Activated CD8-positive, alpha-beta memory T cell treated with anti-CD3 and anti-CD28 coated beads, Interleukin-2, amount 10 ng/mL, durations not matched to agents 7 days and 5 days (primary cell): ENCODE data around the gene HTR3C. TPM values are rescaled to one million over a fixed set of nuclear protein-coding genes. Genes with fewer than 3 reads are reported as not detected.
"Not testable (repeated sequence)": the region's sequence is repeated elsewhere in the genome, so short reads cannot be mapped to it uniquely, and the experiment has no call there.

Experiments
- ATAC-seq: fragments of 150-1000 bp; cut with Tn5 transposase; one replicate; pipeline ENCODE4 v1.10.0; 2021; ENCODE audit warnings: moderate library complexity
- CTCF ChIA-PET: fragments of 350-600 bp; sonication (Branson Sonifier 250); formaldehyde crosslinking; loops from one replicate; lab custom pipeline; 2021; ENCODE audit warnings: antibody characterized with exemption; lab: Charles Lee
- DNase-seq: peaks from one replicate; pipeline ENCODE4 v3.0.0-alpha.2; 2020
- H3K27ac Mint-ChIP-seq: one replicate; pipeline ENCODE4 v1.8.0; 2021; ENCODE audit warnings: mild to moderate bottlenecking, mixed read lengths
- H3K27me3 Mint-ChIP-seq: one replicate; pipeline ENCODE4 v1.8.0; 2021; ENCODE audit warnings: mixed read lengths
- H3K36me3 Mint-ChIP-seq: one replicate; pipeline ENCODE4 v1.8.0; 2021; ENCODE audit warnings: mild to moderate bottlenecking, mixed read lengths
- H3K4me1 Mint-ChIP-seq: one replicate; pipeline ENCODE4 v1.8.0; 2021; ENCODE audit warnings: mixed read lengths
- H3K4me3 Mint-ChIP-seq: one replicate; pipeline ENCODE4 v1.8.0; 2021; ENCODE audit warnings: mild to moderate bottlenecking, moderate library complexity, mixed read lengths
- H3K9me3 Mint-ChIP-seq: one replicate; pipeline ENCODE4 v1.8.0; 2022; ENCODE audit warnings: low read depth, mixed read lengths
- total RNA-seq, 2 experiments: library from RNA; stranded (reverse); gene quantifications; one replicate each; pipeline ENCODE4 v1.2.3, GENCODE V29; 2021

HTR3C gene
- total RNA-seq, 2 experiments from 2014 or later = not detected

- Mint-ChIP-seq H3K4me3 (no peak overlapping the region), H3K36me3 (no peaks in the 10 kb centered on the region), H3K27ac (no peak overlapping the region), H3K27me3 (peaks cover 5% of the 10 kb centered on the region), H3K4me1 (no peaks in the 10 kb centered on the region), H3K9me3 (no peaks in the 10 kb centered on the region)
- DNase-seq = no peak
- CTCF ChIA-PET = no interaction called here
- no peak for ATAC-seq
Measured at GRCh38 chr3:184040010-184040409, 12.8 kb upstream of the HTR3C start.

- Mint-ChIP-seq H3K27ac (no peak overlapping the region), H3K36me3 (no peaks in the 10 kb centered on the region), H3K4me3 (no peak overlapping the region), H3K4me1 (no peaks in the 10 kb centered on the region), H3K9me3 (no peaks in the 10 kb centered on the region), H3K27me3 (peaks cover 5% of the 10 kb centered on the region)
- CTCF ChIA-PET = no interaction called here
- ATAC-seq (no peak), DNase-seq (no peak)
Measured at GRCh38 chr3:184042617-184043016, 10.2 kb upstream of the HTR3C start.

- CTCF ChIA-PET = no interaction called here
- no peak for ATAC-seq
Measured at GRCh38 chr3:184045995-184046394, 6.9 kb upstream of the HTR3C start.

GRCh38 chr3:184050217-184050847 is 2.5 kb upstream of the HTR3C start:
- no peaks in the 10 kb centered on the region for H3K9me3 Mint-ChIP-seq
- no peaks in the 10 kb centered on the region for H3K4me1 Mint-ChIP-seq
- ATAC-seq (no peak), DNase-seq (no peak)
- no peak overlapping the region for H3K4me3 Mint-ChIP-seq
- H3K36me3 Mint-ChIP-seq = no peaks in the 10 kb centered on the region
- peaks cover 13% of the 10 kb centered on the region for H3K27me3 Mint-ChIP-seq
- CTCF ChIA-PET = interaction anchor here (0.6 kb wide), 1 partner anchor 33 kb away, joined by 3 read pairs; no protein-coding TSS in a partner anchor
- no peak overlapping the region for H3K27ac Mint-ChIP-seq

More at GRCh38 chr3:184045995-184046394, 6.9 kb upstream of the HTR3C start:
- Mint-ChIP-seq H3K9me3 (no peaks in the 10 kb centered on the region), H3K27ac (no peak overlapping the region), H3K4me1 (no peaks in the 10 kb centered on the region), H3K27me3 (peaks cover 4% of the 10 kb centered on the region), H3K4me3 (no peak overlapping the region), H3K36me3 (no peaks in the 10 kb centered on the region)
- DNase-seq = no peak

- Mint-ChIP-seq H3K27ac (no peak overlapping the region), H3K9me3 (no peaks in the 10 kb centered on the region), H3K4me1 (no peaks in the 10 kb centered on the region), H3K4me3 (no peak overlapping the region), H3K27me3 (peaks cover 2% of the 10 kb centered on the region), H3K36me3 (no peaks in the 10 kb centered on the region)
- no peak for ATAC-seq
- DNase-seq = no peak
- CTCF ChIA-PET = no interaction called here
Measured at GRCh38 chr3:184058029-184058428, 5.2 kb downstream of the HTR3C start.

GRCh38 chr3:184059424-184059823 is 6.6 kb downstream of the HTR3C start:
- DNase-seq (no peak), ATAC-seq (no peak)
- H3K27ac Mint-ChIP-seq = no peak overlapping the region
- no peaks in the 10 kb centered on the region for H3K36me3 Mint-ChIP-seq
- H3K4me3 Mint-ChIP-seq = no peak overlapping the region
- no peaks in the 10 kb centered on the region for H3K9me3 Mint-ChIP-seq
- H3K4me1 Mint-ChIP-seq = no peaks in the 10 kb centered on the region
- H3K27me3 Mint-ChIP-seq = peaks cover 2% of the 10 kb centered on the region
- CTCF ChIA-PET = no interaction called here

GRCh38 chr3:184062637-184063036 is 9.8 kb downstream of the HTR3C start:
- no peak overlapping the region for H3K27ac Mint-ChIP-seq
- H3K36me3 Mint-ChIP-seq = no peaks in the 10 kb centered on the region
- no peak overlapping the region for H3K4me3 Mint-ChIP-seq
- DNase-seq = no peak
- no peaks in the 10 kb centered on the region for H3K9me3 Mint-ChIP-seq
- peaks cover 2% of the 10 kb centered on the region for H3K27me3 Mint-ChIP-seq
- no peaks in the 10 kb centered on the region for H3K4me1 Mint-ChIP-seq
- CTCF ChIA-PET = no interaction called here
- no peak for ATAC-seq

GRCh38 chr3:184066211-184066610 is 13.4 kb downstream of the HTR3C start:
- Mint-ChIP-seq H3K27me3 (peaks cover 7% of the 10 kb centered on the region), H3K36me3 (peaks cover 1% of the 10 kb centered on the region), H3K4me3 (no peak overlapping the region), H3K27ac (no peak overlapping the region), H3K9me3 (peaks cover 2% of the 10 kb centered on the region), H3K4me1 (no peaks in the 10 kb centered on the region)
- CTCF ChIA-PET = no interaction called here
- DNase-seq (no peak), ATAC-seq (no peak)

- Mint-ChIP-seq H3K4me3 (no peak overlapping the region), H3K27ac (no peak overlapping the region), H3K36me3 (peaks cover 1% of the 10 kb centered on the region), H3K27me3 (peaks cover 4% of the 10 kb centered on the region), H3K4me1 (no peaks in the 10 kb centered on the region), H3K9me3 (peaks cover 2% of the 10 kb centered on the region)
- no peak for ATAC-seq
- DNase-seq = no peak
- CTCF ChIA-PET = no interaction called here
Measured at GRCh38 chr3:184067573-184068055, 14.8 kb downstream of the HTR3C start.

GRCh38 chr3:184068344-184068743 is 15.5 kb downstream of the HTR3C start:
- no peak overlapping the region for H3K4me3 Mint-ChIP-seq

GRCh38 chr3:184071142-184071541 is 18.3 kb downstream of the HTR3C start:
- H3K27ac Mint-ChIP-seq, ATAC-seq, H3K36me3 Mint-ChIP-seq, DNase-seq, H3K27me3 Mint-ChIP-seq, H3K9me3 Mint-ChIP-seq, H3K4me1 Mint-ChIP-seq, CTCF ChIA-PET, H3K4me3 Mint-ChIP-seq: not testable (repeated sequence)

More at GRCh38 chr3:184068344-184068743, 15.5 kb downstream of the HTR3C start:
- Mint-ChIP-seq H3K27ac (no peak overlapping the region), H3K4me1 (no peaks in the 10 kb centered on the region), H3K27me3 (peaks cover 9% of the 10 kb centered on the region), H3K9me3 (peaks cover 2% of the 10 kb centered on the region), H3K36me3 (peaks cover 1% of the 10 kb centered on the region)
- DNase-seq (no peak), ATAC-seq (no peak)
- CTCF ChIA-PET = no interaction called here

- ATAC-seq = no peak
Measured at GRCh38 chr3:184073621-184074020, 20.8 kb downstream of the HTR3C start.

GRCh38 chr3:184075901-184076300 is 23.1 kb downstream of the HTR3C start:
- H3K4me3 Mint-ChIP-seq = no peak overlapping the region
- no peak overlapping the region for H3K27ac Mint-ChIP-seq
- H3K27me3 Mint-ChIP-seq = peaks cover 11% of the 10 kb centered on the region
- CTCF ChIA-PET = interaction anchor here (0.5 kb wide), 1 partner anchor 1403 kb away, joined by 3 read pairs; no protein-coding TSS in a partner anchor
- ATAC-seq (no peak), DNase-seq (no peak)
- H3K9me3 Mint-ChIP-seq = peaks cover 2% of the 10 kb centered on the region
- H3K36me3 Mint-ChIP-seq = peaks cover 1% of the 10 kb centered on the region
- no peaks in the 10 kb centered on the region for H3K4me1 Mint-ChIP-seq

More at GRCh38 chr3:184073621-184074020, 20.8 kb downstream of the HTR3C start:
- no peaks in the 10 kb centered on the region for H3K4me1 Mint-ChIP-seq
- no peak overlapping the region for H3K27ac Mint-ChIP-seq
- no peak overlapping the region for H3K4me3 Mint-ChIP-seq
- CTCF ChIA-PET = no interaction called here
- peaks cover 9% of the 10 kb centered on the region for H3K27me3 Mint-ChIP-seq
- DNase-seq = no peak
- peaks cover 1% of the 10 kb centered on the region for H3K36me3 Mint-ChIP-seq
- H3K9me3 Mint-ChIP-seq = peaks cover 2% of the 10 kb centered on the region

GRCh38 chr3:184077881-184078280 is 25.0 kb downstream of the HTR3C start:
- Mint-ChIP-seq H3K27ac (no peak overlapping the region), H3K9me3 (no peaks in the 10 kb centered on the region), H3K27me3 (peaks cover 9% of the 10 kb centered on the region), H3K36me3 (no peaks in the 10 kb centered on the region), H3K4me1 (no peaks in the 10 kb centered on the region), H3K4me3 (no peak overlapping the region)
- CTCF ChIA-PET = no interaction called here
- ATAC-seq (no peak), DNase-seq (no peak)
